Tongue (tissue), 2 donors: ENCODE measurements around the gene MACROD2. TPM values are rescaled to one million over a fixed set of nuclear protein-coding genes. Genes with fewer than 3 reads are reported as not detected.

ENCODE experiments used
- DNase-seq: peaks from one replicate; pipeline ENCODE4 v3.0.0-alpha.2; 2015
- total RNA-seq: library from RNA; depleted of rRNA; stranded (reverse); fragments of >200 nt; gene quantifications from one replicate; pipeline ENCODE4 v1.2.3, GENCODE V29; 2014

Gene MACROD2
- total RNA-seq, 1 donor from 2014 or later = 5.0 TPM

DNA sequence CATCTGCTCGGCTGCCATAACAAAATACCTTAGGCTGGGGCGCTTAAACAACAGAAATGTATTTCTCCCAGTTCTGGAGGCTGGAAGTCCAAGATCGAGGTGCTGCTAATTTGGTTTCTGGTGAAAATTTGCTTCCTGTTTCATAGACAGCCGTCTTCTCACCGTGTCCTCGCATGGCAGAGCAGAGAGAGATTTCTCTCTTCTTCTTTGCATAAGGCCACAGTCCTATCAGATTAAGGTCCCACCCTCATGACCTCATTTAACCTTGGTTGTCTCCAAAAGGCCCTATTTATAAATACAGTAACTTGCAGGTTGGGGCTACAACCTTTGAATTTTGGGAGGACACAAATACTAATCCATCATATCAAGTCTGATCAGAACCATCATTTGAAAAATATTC is 2033.6 kb downstream of the MACROD2 start:
- no peak for DNase-seq

DNA sequence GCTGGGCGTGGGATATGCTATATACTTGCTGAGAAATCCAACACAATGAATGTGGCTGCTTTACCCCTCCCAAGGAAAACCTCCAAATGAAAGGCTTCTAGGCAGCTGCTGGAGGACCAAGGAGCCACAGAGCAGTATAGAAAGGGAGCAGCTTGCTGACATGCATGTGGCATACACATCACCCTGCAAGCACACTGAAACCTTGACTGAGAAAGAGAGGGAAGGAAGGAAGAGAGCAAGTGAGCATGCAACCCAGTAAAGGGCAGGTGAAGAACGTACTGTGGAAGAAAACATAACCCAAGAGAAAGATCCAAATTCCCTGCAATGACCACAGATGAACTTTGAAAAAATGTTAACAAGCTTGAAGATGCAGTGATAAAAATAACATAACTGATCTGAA is 2034.9 kb downstream of the MACROD2 start:
- no peak for DNase-seq

DNA sequence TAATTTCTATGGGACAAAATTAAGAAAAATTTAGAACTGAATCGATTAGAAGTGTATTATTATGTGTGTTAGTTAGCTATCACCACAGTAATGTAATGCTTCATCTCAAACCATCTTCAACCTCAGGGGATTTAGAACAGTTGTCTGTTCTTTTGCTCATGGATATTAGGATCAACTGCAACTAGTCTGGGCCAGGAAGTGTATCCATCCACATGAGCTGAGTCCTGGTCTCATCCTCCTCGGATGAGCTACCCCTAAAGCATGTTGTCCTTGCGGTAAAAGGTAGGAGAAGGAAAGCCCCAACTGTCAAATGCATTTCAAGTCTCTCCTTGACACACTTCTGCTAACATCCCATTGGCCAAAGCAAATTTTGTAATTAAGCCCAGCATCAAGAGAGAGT is 2040.3 kb downstream of the MACROD2 start:
- DNase-seq = no peak

DNA sequence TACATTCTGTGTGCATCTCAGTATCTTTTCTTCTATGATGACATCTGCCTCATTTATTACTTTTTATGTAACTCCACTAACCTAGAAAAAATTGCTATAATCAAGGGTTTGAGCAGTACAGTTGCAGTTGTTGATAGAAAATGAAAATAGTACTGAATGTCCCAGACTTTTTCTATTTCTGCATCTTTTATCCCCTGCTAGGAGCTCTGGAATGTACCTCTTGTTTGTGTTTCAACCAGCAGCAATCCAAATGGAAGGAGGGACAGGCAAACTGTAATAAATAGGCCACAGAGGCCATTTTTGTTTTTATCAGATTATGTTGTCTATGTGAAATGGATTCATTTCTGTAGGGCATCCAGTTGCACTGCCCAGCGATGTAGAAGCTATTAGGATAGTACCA is 2041.0 kb downstream of the MACROD2 start:
- DNase-seq = no peak

DNA sequence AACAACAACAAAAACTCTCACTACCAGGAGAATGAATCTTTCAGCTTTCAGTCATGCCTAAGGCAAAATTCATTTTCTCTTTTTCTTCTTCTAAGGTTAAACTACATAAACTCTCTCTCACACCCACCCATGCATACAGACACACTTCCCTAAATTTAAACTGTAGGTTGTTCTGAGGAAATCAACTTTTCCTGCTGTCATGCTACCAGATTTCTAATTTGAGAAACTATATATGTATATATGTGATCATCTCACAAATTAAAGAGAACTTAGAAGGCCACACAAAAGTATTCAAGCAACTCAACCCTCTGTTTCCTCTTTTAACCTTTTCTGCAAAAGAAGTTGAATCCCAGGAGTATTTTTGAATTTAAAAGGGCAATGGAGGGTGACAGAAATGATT is 2045.4 kb downstream of the MACROD2 start:
- DNase-seq = no peak

DNA sequence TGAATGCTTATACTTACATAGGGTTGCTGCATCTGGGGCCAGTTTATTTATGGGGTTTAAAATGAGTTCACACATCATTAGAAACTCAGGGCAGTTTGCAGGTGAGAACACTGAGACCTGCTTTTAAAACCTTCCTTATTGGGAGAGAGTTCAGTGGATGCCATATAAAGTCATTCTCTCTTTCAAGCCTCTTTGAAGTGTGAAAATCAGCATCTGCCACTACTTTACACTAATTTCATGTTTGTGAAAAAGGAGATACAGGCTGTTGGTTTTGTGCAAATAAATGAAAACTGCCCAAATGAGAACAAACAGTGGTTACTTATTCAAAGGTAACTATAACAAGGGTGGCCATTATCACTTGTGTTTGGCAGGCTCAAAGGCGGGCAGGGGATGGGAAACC is 2047.4 kb downstream of the MACROD2 start:
- DNase-seq = no peak

DNA sequence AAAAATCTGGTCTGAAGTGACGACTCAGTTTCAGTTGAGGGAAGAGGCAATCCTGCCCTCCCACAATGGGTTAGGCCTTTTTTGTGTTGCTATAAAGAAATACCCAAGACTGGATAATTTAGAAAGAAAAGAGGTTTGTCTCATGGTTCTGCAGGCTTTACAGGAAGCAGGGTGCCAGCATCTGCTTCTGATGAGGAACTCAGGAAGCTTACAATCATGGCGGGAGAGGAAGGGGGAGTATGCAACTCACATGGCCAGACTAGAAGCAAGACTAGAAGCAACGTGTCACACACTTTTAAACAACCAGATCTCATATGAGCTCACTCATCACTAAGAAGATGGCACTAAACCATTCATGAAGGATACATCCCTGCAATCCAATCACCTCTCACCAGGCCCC is 2048.6 kb downstream of the MACROD2 start:
- DNase-seq = no peak

DNA sequence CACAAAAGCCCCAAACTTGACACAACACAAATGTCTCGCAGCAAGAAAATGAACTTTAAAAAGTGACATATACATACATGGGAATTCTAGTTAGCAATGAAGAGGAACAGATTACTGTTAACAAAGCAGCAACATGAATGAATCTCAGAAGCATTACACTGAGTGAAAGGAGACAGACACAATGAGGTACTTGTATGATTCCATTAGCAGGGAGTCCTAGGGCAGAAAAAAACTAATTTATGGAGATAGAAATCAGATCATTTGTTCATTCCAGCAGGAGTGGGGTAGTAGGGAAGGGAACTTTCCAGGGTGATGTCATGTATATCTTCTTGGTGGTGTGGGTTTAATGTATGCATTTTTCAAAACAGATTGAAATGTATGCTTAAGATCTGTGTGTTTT is 2053.6 kb downstream of the MACROD2 start:
- DNase-seq = no peak

DNA sequence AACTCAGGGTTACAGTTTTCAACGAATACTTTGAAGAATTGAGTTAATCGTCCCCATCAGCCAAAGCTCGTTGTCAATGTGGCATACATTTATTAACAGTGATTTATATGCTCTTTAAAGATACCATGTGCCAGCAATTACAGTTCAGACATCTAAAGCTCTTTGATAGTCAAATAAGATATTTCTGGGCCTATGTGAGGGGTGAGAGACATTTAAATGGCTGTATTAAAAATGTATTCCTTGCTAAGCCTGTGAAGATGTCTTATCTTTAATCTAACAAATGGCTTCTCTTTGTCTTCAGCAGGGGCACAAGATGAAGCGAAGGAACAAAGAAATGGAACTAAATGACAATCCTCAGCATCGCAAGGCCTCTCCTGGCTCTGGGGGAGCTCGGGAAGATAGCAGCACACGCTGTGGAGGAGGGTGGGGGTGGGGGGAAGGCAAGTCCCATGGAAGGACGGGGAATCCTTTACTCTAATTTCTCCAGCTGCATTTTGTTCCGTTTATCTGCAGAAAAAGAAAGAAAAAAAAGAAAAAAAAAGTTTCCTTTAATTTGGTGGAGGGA is 2054.3 kb downstream of the MACROD2 start:
- DNase-seq = no peak

DNA sequence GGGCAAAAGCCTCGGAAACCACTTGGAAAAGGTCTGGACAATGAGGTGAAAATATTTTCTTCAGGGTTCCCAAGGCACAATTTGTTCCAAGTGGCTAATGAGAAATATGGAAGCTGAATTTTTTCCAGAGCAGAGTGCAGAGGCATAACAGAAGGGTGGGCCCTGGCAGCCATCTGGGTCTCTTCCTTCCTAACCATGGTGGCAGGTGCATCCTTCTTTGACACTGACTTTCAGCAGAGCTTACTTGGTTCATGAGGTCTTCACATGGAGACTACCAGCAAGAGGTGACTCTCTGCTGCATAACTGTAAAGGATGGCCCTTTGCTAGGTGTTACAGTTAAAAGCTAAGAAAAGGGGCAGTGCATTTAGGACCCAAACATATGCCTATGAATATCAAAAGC is 2055.1 kb downstream of the MACROD2 start:
- no peak for DNase-seq

DNA sequence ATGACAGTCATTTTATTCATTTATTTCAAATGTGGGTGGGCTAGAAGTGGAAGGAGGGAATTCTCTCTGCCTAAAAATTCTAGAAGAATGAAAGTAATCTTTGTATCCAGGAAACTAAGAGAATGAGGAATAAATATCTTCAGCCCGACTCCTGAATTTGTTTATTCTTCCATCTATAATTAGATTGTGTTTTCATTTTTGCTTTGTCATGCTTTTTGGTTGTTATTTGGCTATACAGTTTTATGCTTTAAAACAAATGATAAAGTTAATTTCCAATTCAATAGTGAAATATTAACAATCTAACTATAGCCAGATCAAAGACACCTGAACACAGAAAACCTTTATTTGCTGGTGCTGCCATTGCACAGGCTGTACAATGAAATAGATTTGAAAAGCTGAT is 2056.7 kb downstream of the MACROD2 start:
- DNase-seq = no peak

DNA sequence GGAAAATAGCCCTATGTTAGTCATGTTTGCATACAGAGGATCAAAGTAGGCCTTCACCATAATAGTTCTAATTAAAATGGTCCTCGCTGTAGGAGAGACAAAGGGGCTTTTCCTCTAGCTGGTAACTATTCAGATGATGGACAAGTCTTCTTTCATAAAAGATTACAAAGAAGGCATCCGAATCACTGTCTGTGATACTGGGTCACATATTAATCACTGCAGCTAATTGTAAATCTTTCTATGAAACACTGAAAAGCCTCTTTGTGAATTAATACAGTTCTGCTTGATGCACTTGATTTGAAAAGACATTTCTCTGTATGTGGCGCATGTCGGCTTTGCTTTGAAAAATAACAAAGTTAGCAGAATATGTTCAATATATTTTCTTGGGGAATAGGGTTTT is 2057.1 kb downstream of the MACROD2 start:
- no peak for DNase-seq

DNA sequence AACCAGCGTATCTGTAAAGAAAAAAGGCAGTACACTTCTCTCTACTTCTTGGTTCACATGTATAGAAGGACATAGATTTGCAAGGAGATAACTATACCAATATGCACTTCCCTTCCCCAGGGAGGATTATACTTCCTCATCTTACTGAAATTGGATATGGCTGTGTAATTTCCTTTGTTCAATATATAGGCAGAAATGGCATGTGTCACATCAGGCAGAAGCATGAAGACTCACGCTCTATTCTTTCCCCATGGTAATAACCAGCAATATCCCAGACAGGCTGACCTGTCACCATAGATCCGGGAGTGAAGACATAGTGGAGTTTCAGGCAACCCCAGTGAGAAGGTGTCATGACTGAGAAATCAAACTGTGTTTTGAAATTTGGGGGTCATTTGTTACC is 2059.7 kb downstream of the MACROD2 start:
- no peak for DNase-seq

DNA sequence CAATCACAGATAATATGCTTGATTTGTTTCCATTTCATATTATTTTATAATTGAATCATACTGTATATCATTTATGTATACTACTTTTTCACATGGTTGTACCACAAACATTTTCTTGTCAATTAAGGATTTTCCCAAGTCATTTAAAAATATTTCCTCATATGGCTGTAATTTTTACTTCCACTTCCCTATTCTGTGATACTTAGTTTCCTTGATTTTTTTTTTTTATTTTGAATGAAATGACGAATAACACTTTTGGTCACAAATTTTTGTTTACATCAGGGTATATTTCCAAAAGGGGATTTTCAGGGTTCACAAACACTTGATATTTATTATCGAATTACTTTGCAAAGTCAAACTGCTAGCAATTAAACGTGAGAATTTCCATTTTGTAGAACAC is 2062.3 kb downstream of the MACROD2 start:
- no peak for DNase-seq

DNA sequence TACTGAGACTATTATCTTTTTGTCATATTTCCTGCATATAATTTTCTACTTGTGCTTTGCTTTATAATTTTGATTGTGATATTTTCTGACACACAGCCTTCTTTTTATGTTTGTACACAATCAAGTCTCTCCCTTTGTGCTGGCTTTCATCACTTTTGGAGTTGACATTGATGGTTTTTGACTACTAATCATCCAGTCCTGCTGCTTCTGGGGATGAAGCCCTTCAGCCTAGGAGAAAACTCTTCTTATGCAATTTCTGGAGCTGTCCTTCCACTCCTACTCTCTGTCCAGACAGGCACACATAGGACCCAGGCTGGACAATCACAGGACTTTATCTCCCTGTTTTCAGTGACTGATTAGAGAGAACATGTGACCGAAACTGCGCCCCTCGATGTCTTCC is 2063.0 kb downstream of the MACROD2 start:
- no peak for DNase-seq

DNA sequence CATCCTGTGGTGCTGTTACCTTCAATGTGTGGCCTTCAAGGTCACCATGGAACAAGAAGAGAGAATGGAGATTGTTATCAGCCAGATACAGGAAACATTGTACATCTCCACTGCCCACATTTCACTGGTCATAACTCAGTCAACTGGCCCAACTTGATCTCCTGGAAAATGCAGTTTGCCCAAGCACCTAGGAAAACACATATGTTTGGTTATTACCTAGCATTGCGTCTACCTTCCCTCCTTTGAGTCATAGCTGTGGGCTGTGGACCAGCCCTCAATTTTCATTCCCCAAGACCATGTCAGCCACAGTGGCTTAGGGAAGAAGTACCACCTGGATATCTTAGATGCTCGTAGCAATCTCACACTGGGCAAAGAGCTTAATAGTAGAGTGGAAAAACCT is 2064.5 kb downstream of the MACROD2 start:
- DNase-seq = no peak

DNA sequence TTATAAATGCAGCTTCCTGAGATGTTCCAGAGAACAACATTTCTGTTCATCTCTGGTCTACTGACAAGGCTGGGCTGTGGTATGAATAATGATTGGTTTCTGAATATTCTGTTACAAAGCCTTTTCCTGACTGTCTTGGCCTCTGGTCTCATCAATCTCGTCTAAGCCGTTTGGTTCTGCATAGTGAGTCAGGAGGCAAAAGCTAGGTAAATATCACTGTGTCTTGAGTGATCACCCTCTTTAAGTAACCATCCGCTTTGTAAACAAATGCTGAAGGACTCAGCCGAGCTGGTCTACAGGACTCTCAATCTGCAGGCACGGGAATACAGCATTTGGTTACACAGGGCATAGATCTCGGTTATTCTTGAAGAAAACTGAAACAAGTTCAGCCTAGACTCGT is 2066.0 kb downstream of the MACROD2 start:
- DNase-seq = no peak

DNA sequence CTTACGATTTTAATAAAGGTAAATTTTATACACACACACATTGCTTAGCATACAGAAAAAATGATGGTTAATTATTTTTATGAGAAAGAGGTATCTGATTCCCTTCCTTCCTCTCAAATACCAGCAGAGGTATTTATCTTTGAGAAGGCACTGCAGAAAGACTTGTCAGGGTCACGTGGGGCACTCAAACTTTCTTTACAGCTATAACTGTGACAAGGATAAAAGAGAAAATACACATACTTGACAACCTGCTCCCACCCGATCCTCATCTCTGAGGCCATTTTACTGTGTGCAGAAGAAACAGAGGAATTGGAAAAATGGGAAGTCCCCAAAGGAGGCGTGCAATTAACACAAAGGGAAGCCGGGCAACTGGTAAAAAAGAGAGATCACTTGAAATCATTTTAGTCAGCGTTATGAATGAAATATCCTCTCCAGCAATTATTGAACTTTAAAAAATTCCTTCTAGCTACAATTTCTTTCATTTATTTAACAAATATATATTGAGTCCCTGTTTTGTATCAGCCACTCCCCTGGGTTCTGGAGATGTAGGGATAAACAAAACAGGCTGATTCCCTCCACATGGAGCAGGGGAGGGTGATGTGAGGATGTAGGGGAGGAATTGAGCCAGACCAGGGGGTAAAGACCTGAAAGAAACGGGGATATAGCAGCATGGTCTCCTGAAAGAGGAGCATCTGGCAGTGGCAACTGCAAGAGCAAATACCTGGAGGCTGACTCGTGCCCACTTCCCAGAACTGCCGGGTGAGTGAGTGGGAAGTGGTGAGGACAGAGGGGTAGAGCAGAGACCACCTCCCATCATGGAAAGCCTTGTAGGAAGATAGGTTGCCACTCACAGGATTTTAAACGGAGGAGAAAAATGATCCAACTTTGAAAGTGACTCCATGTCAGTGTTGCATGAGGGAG is 2067.6 kb downstream of the MACROD2 start:
- no peak for DNase-seq

DNA sequence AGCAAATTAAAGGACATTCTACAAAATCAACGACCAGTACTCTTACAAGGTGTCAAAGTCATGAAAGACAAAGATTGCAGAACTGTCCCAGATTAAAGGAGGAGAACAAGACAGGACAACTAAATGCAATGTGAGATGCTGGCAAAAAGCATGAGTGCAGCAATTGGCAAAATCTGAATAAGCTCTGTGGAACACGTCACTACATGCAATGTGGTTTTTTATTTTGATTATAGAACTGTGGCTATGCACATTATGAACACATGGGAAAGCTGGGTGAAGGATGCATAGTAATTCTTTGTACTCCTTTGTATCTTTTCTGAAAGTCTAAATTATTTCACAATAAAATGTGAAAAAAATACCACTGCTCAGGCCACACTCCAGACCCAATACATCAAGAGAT is 2068.6 kb downstream of the MACROD2 start:
- peak; percentile 19 for DNase-seq

DNA sequence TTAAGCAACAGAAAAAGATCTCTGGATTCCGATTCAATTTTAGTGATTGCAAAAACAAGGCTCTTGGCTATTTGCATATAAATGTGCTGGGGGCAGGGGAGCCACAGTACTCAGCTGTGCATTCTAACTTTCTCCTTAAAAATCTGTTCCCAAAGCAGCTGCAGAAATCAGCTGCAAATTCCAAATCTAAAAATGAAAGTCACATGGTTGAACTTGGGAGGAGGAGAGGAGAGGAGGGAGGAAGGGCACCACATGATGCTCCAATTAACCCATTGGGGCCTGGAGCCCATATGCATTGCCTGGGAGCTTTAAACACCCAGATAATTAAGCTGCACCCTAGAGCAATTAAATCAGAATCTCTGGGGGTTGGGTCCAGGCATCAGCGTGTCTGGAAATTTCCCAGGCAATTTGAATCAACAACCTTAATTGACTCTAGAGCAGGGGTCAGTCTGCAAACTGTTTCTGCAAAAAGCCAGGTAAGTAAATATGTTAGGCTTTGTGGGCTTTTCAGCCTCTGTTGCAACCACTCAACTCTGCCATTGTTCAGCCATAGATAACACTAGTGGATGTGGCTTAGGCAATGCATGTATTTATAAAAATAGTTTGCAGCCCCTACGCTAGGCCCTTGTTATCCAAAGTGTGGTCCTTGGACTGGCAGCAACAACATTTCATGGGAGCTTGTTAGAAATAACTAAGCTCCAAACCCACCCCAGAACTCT is 2069.8 kb downstream of the MACROD2 start:
- DNase-seq = peak; percentile 77

DNA sequence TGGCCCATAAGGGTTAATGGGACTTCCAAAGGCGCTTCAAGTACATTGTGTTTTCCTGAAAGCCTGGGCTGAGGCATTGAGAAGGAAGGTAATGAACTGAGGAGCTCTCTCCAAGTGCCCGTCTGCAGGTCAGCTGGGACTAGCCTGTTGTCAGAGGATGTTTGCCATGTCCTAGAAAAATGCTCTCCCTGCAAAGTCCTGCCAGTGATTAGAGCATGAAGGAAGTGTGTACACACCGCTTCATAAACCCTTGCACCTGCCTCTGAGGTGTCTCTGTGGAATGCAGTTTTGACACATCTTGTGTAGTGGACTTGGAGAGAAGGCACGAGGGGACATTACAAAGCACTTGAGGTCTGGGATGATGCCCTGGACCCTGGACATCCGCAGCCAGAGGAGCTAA is 2071.3 kb downstream of the MACROD2 start:
- DNase-seq = no peak

DNA sequence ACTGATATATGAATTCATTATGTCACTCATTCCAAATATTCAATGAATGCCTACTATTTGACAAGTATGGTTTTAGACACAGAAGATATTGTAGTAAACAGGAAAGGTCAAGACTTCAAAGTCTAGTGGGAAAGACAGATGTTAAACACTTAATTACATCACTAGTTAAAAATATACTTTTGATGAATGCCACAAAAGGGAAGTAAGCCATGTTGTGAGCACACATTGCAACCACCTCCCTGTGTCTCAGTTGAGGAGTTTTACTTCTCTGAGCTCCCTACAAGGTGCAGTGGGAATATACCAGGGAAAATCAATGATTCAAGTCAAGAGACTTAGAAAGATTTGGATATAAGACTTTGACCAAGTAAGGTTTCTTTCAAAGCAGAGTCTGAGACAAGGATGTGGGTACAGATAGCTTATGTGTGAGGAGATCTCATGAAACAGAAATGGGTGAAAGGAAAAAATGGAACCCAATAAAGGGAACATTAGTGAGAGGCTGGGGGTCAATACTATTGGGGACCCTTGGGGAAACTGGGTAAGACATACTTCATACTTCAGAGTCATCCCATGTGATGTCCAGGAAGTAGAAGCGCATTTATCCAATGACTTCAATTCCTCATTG is 2074.2 kb downstream of the MACROD2 start:
- no peak for DNase-seq

DNA sequence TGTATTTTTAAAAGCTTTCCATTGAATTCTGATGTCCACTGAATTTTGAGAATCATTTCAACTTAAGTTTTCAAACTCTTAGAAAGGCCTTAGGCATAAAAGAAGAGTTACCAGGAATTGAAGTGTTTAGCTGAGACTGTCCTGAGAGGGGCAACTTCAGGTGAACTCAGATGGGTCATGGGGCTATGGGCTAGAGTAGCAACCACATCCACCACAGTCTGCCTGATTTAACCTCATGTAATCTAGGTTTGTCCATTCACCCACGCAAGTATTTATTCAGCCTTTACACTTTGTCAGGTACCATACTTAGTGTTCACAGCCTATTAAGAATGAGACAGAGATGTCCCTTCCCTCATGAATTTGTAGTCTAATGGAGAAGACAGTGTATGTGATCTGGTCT is 2076.9 kb downstream of the MACROD2 start:
- no peak for DNase-seq
